Panc1 (cell line): ENCODE measurements around the gene CACNA1C. TPM values are rescaled to one million over a fixed set of nuclear protein-coding genes. Genes with fewer than 3 reads are reported as not detected.

Experiments
- ATAC-seq: fragments of 200-7000 bp; cut with Tn5 transposase; 2 replicates; pipeline ENCODE4 v1.9.1; 2020; ENCODE audit warnings: mild to moderate bottlenecking, moderate library complexity
- BruUV-seq: library from RNA; stranded (reverse); fragments of 400-500 nt; replicated peaks from 2 replicates; lab custom pipeline; 2021; lab: Mats Ljungman, UMichigan
- CTCF ChIA-PET: fragments of 300-600 bp; sonication (Branson Sonifier 250); formaldehyde crosslinking; loops from one replicate; lab custom pipeline; 2022; ENCODE audit warnings: antibody characterized with exemption; lab: Charles Lee
- POLR2A ChIA-PET: fragments of 300-600 bp; sonication (Branson Sonifier 250); formaldehyde crosslinking; loops from one replicate; lab custom pipeline; 2022; ENCODE audit warnings: antibody characterized with exemption; lab: Charles Lee
- DNase-seq: peaks from one replicate; pipeline ENCODE4 v3.0.0-alpha.2; 2010; ENCODE audit warnings: low read depth, low spot score
- H3K27ac ChIP-seq: 2 replicates; pipeline ENCODE4 v1.5.1; 2011; ENCODE audit warnings: mild to moderate bottlenecking, low read length, inconsistent platforms
- H3K27me3 ChIP-seq: fragments of 200-500 bp; sonication (Bioruptor generic); 2 replicates; pipeline ENCODE4 v1.6.0; 2014; ENCODE audit warnings: low read length, inconsistent platforms; ENCODE audit not compliant: control insufficient read depth, insufficient read depth
- H3K36me3 ChIP-seq: fragments of 200-500 bp; sonication (Bioruptor generic); 2 replicates; pipeline ENCODE4 v1.5.1; 2014; ENCODE audit warnings: inconsistent platforms, mild to moderate bottlenecking, low read length, moderate library complexity; ENCODE audit not compliant: control insufficient read depth, insufficient read depth
- H3K4me1 ChIP-seq: 2 replicates; pipeline ENCODE4 v1.5.1; 2011; ENCODE audit warnings: inconsistent platforms, mild to moderate bottlenecking, low read length, moderate library complexity; ENCODE audit not compliant: control insufficient read depth, insufficient read depth
- H3K4me3 ChIP-seq, 2 experiments: 2 replicates each; pipeline ENCODE4 v1.5.1; 2011 to 2012; ENCODE audit warnings: low read depth in 2 of 2, low read length in 2 of 2, mild to moderate bottlenecking in 2 of 2, inconsistent platforms in 1 of 2, moderate library complexity in 1 of 2
- H3K9me3 ChIP-seq: fragments of 200-500 bp; sonication (Bioruptor generic); 2 replicates; pipeline ENCODE4 v1.5.1; 2014; ENCODE audit warnings: low read depth, mild to moderate bottlenecking, inconsistent platforms, low read length, moderate library complexity; ENCODE audit not compliant: control insufficient read depth, insufficient read depth
- CTCF ChIP-seq: fragments of 450-650 bp; IDR thresholded peaks from 2 replicates; pipeline ENCODE4 v1.5.1; 2017; ENCODE audit warnings: mild to moderate bottlenecking
- POLR2AphosphoS5 ChIP-seq: IDR thresholded peaks from 2 replicates; pipeline ENCODE4 v1.6.1; 2012; ENCODE audit warnings: mild to moderate bottlenecking, low read depth, low read length, moderate library complexity
- REST ChIP-seq, 2 experiments: IDR thresholded peaks; 2 replicates each; pipeline ENCODE4 v1.6.1; 2011 to 2012; ENCODE audit warnings: low read depth in 2 of 2, control low read depth in 1 of 2, low read length in 1 of 2, mild to moderate bottlenecking in 1 of 2, moderate library complexity in 1 of 2; ENCODE audit not compliant: insufficient read depth in 1 of 2
- SIN3A ChIP-seq: IDR thresholded peaks from 2 replicates; pipeline ENCODE4 v1.6.1; 2012; ENCODE audit warnings: low read depth, mild to moderate bottlenecking, low read length, moderate library complexity, borderline replicate concordance; ENCODE audit not compliant: insufficient read depth
- TCF7L2 ChIP-seq: IDR thresholded peaks from 2 replicates; pipeline ENCODE4 v1.6.1; 2011; ENCODE audit warnings: mild to moderate bottlenecking, low read depth, low read length, inconsistent platforms
- in situ Hi-C: cut with HindIII; loops from 2 replicates; pipeline ENCODE4 v1.10.0; 2016; ENCODE audit warnings: low sequenced_read_pairs, low pct_unique_long_range_greater_than_20kb
- intact Hi-C: fragments of 100-400 bp; cut with micrococcal nuclease; formaldehyde crosslinking; loops from one replicate; pipeline ENCODE4 v1.10.0; 2022; ENCODE audit not compliant: unreplicated experiment
- total RNA-seq: library from RNA; stranded (reverse); gene quantifications from one replicate; pipeline ENCODE4 v1.2.1, GENCODE V29; 2021; ENCODE audit not compliant: unreplicated experiment

CACNA1C gene
- total RNA-seq, 1 experiment from 2014 or later: 0.03 TPM

DNA sequence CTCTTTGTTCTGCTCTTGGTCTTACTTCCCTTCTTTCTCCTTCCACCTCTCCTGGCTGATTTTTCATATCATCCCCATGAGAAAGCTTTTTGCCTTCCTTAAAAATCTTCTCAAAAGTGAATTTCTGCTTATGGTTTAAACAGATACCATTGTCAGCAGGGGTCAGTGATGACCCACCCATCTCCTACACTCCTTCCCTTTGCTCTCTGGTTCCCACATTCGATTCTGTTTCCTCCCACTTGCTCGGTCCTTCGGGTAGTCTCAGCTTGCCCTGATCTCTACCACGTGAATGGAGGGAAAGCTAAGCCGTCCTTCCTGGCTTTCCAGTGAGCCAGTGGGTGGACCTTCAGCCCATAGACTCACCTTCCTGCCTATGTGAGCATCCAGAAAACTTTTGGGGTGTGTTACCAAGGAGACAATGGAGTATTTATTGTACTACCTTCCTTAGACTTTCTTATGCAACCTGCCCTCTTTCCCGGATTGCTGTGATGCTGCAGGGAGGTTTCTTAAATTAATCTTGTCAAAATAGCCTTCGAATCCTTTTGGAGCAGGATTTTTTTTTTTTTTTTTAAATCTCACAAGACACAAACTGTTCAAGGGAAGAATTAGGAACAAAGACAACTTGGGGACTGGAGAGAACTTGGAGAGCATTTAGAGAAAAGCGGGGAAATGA, 306.3 kb downstream of the CACNA1C start:
- POLR2A ChIA-PET: no interaction called here
- DNase-seq: no peak
- no TSS peak for BruUV-seq
- TF ChIP-seq REST (IDR thresholded peaks at IDR 0.05; ENCODE audit: insufficient read depth in 1 of 2, low read depth in 2 of 2, low read length in 1 of 2): no peak
- no peak for TF ChIP-seq SIN3A
- TF ChIP-seq POLR2AphosphoS5: no peak
- no peak for TF ChIP-seq CTCF
- TF ChIP-seq TCF7L2: no peak
- H3K4me3 ChIP-seq: no peak overlapping the region
- intact Hi-C loops: no loop called here
- no peaks in the 10 kb centered on the region for H3K9me3 ChIP-seq
- ATAC-seq: no peak
- no peaks in the 10 kb centered on the region for H3K36me3 ChIP-seq
- H3K27me3 ChIP-seq: no peaks in the 10 kb centered on the region
- no peak overlapping the region for H3K27ac ChIP-seq
- no peaks in the 10 kb centered on the region for H3K4me1 ChIP-seq
- CTCF ChIA-PET: no interaction called here
- in situ Hi-C loops: no loop called here

DNA sequence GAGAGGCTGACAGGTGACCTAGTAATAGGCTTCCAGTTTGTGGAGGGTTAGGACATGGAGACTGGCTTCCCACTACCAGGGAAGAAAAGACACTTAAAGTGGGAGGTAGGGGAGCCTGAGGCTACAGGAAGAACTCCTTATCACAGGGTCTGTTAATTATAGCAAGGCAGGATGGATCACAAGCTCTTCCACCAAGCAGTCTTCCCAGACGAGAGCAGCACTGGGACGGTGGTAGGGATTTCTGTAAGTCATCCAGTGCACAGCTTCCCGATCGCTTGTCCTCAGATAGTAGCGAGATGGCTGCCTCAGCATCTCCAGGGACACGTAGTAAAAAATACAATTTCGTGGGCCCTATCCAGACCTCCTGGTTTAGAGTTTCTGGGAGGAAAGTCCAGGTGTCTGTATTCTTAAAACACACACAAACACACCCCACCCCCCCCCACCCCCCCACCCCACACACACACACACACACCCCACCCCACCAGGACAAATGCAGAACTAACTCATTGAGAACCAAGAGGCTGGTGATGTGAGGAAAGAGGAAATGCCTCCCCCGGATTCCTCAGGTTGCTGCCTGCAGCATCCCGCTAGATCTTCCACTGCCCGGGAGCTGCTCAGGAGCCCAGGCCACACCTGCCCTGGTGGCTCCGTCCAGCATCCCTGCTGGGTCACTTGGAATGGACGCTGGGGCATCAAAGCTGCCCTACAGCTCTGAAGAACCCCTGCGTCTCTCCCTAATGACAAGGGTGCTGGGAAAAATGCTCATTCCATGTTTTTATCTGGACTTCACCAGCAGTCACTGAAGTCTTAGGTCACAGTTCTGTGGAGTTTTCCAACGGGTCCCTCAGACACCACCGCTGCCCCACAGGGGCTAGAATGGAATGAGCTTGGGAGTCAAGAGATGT, 307.2 kb downstream of the CACNA1C start:
- intact Hi-C loops: no loop called here
- Histone ChIP-seq H3K9me3 (no peaks in the 10 kb centered on the region), H3K4me3 (no peak overlapping the region), H3K27me3 (no peaks in the 10 kb centered on the region), H3K36me3 (no peaks in the 10 kb centered on the region), H3K4me1 (no peaks in the 10 kb centered on the region), H3K27ac (no peak overlapping the region)
- no peak for ATAC-seq
- POLR2A ChIA-PET: no interaction called here
- in situ Hi-C loops: no loop called here
- DNase-seq: no peak
- CTCF ChIA-PET: interaction anchor here (0.6 kb wide), 1 partner anchor 324 kb away, joined by 3 read pairs; no protein-coding TSS in a partner anchor
- no TSS peak for BruUV-seq
- TF ChIP-seq REST (IDR thresholded peaks at IDR 0.05; ENCODE audit: insufficient read depth in 1 of 2, low read depth in 2 of 2, low read length in 1 of 2): no peak
- no peak for TF ChIP-seq TCF7L2
- TF ChIP-seq CTCF: no peak
- TF ChIP-seq SIN3A: no peak
- TF ChIP-seq POLR2AphosphoS5: no peak
